GM23338 (cell line): ENCODE results near the gene PRPH2. TPM values are rescaled to one million over a fixed set of nuclear protein-coding genes. Genes with fewer than 3 reads are reported as not detected.

Source experiments
- polyA plus RNA-seq: library from polyadenylated mRNA; unstranded; fragments of >200 nt; fragmentation: Nextera tagmentation; extraction: Ambion mirVana; gene quantifications from 2 replicates; pipeline ENCODE4 v1.2.1, GENCODE V29; 2016
- small RNA-seq: library from RNA; depleted of rRNA; stranded (forward); fragments of <200 nt; gene quantifications from one replicate; pipeline ENCODE3, GENCODE V24; 2014; ENCODE audit warnings: low replicate concordance
- total RNA-seq: library from RNA; depleted of rRNA; stranded (reverse); fragments of >200 nt; shearing (Covaris generic); gene quantifications from 2 replicates; pipeline ENCODE4 v1.2.3, GENCODE V29; 2014; rRNA removed

Gene PRPH2
- total and polyA plus RNA-seq, 2 experiments from 2014 or later, result 0.50 to 0.52 TPM

Small RNA genes within 50 kb of the gene (small RNA-seq; reads per million reads assigned to genes)
- gene RNU6-890P, result not detected

Other genes starting within 250 kb of the PRPH2 start
- gene UBR2, start 158.6 kb downstream of the PRPH2 start, total RNA-seq, result 20.4 and 21.2 TPM in 2 replicates
- 5.3 and 6.7 TPM in 2 replicates for gene UBR2, start 158.6 kb downstream of the PRPH2 start, polyA plus RNA-seq
- 45.0 and 59.5 TPM in 2 replicates for gene TBCC, start 23.5 kb upstream of the PRPH2 start, total RNA-seq
- gene TBCC, start 23.5 kb upstream of the PRPH2 start, polyA plus RNA-seq, result 45.3 and 48.3 TPM in 2 replicates
- gene BICRAL, start 59.5 kb upstream of the PRPH2 start, total RNA-seq, result 11.0 and 11.7 TPM in 2 replicates
- gene BICRAL, start 59.5 kb upstream of the PRPH2 start, polyA plus RNA-seq, result 3.4 and 3.6 TPM in 2 replicates
- 109 and 124 TPM in 2 replicates for gene RPL7L1, start 157.0 kb upstream of the PRPH2 start, total RNA-seq
- 82.1 and 86.9 TPM in 2 replicates for gene RPL7L1, start 157.0 kb upstream of the PRPH2 start, polyA plus RNA-seq
- gene PTCRA, start 193.5 kb upstream of the PRPH2 start, total RNA-seq, result not detected in 2 replicates
- 0.30 TPM in 1 of 2 replicates, not detected in the other for gene PTCRA, start 193.5 kb upstream of the PRPH2 start, polyA plus RNA-seq
- 66.3 and 67.0 TPM in 2 replicates for gene CNPY3, start 206.9 kb upstream of the PRPH2 start, total RNA-seq
- gene CNPY3, start 206.9 kb upstream of the PRPH2 start, polyA plus RNA-seq, result 68.5 and 74.5 TPM in 2 replicates
- not detected in 2 replicates for gene GNMT, start 238.2 kb upstream of the PRPH2 start, total RNA-seq
- gene GNMT, start 238.2 kb upstream of the PRPH2 start, polyA plus RNA-seq, result 0.52 and 2.5 TPM in 2 replicates